LHCN-M2 (cell line): ENCODE measurements around the gene BBIP1. TPM values are rescaled to one million over a fixed set of nuclear protein-coding genes. Genes with fewer than 3 reads are reported as not detected.
"Not testable (repeated sequence)": the region's sequence is repeated elsewhere in the genome, so short reads cannot be mapped to it uniquely, and the experiment has no call there.

ENCODE experiments used
- DNase-seq: peaks from one replicate; pipeline ENCODE4 v3.0.0-alpha.2; 2012; ENCODE audit warnings: low read depth
- total RNA-seq: library from RNA; depleted of rRNA; stranded (reverse); fragments of >200 nt; gene quantifications from 2 replicates; pipeline ENCODE4 v1.2.3, GENCODE V29; 2014

The BBIP1 gene
- total RNA-seq, 1 experiment from 2014 or later, result 27.8 TPM

- no peak for DNase-seq
These were observed 32.9 kb downstream of the BBIP1 start for GRCh38 chr10:110885932-110886674.

GRCh38 chr10:110883924-110884323 lies 35.1 kb downstream of the BBIP1 start:
- no peak for DNase-seq

- no peak for DNase-seq
These were observed 37.1 kb downstream of the BBIP1 start for GRCh38 chr10:110881905-110882304.

- no peak for DNase-seq
These were observed 37.7 kb downstream of the BBIP1 start for GRCh38 chr10:110881247-110881646.

- no peak for DNase-seq
These were observed 39.0 kb downstream of the BBIP1 start for GRCh38 chr10:110880012-110880411.

- no peak for DNase-seq
These were observed 42.2 kb downstream of the BBIP1 start for GRCh38 chr10:110876788-110877187.

GRCh38 chr10:110876000-110876399 lies 43.0 kb downstream of the BBIP1 start:
- peak; percentile 40 for DNase-seq

- DNase-seq, result no peak
These were observed 45.0 kb downstream of the BBIP1 start for GRCh38 chr10:110873951-110874350.

GRCh38 chr10:110872984-110873923 lies 45.7 kb downstream of the BBIP1 start:
- DNase-seq, result no peak

GRCh38 chr10:110872145-110872983 lies 46.6 kb downstream of the BBIP1 start:
- DNase-seq, result peak; percentile 84

- peak; percentile 97 for DNase-seq
These were observed 47.5 kb downstream of the BBIP1 start, which contains the start of gene PDCD4 for GRCh38 chr10:110871298-110872084. PDCD4 (plus strand) TSS chr10:110871928; CDS start chr10:110876028, 4,100 bp downstream.

- no peak for DNase-seq
These were observed 48.1 kb downstream of the BBIP1 start for GRCh38 chr10:110870823-110871297.

GRCh38 chr10:110868981-110869380 lies 50.0 kb downstream of the BBIP1 start:
- no peak for DNase-seq

- peak; percentile 48 for DNase-seq
These were observed 51.0 kb downstream of the BBIP1 start for GRCh38 chr10:110867807-110868465.

GRCh38 chr10:110867011-110867806 lies 51.8 kb downstream of the BBIP1 start:
- DNase-seq, result not testable (repeated sequence)

- peak; percentile 59 for DNase-seq
These were observed 53.0 kb downstream of the BBIP1 start for GRCh38 chr10:110865809-110866482.

- peak; percentile 90 for DNase-seq
These were observed 53.7 kb downstream of the BBIP1 start for GRCh38 chr10:110865186-110865808.

GRCh38 chr10:110864662-110865140 lies 54.3 kb downstream of the BBIP1 start:
- peak; percentile 25 for DNase-seq
